HCT116 (cell line): Measurements from ENCODE around the gene PPP4R3C. TPM values are rescaled to one million over a fixed set of nuclear protein-coding genes. Genes with fewer than 3 reads are reported as not detected.

Experiments used
- ATAC-seq: fragments of 200-7000 bp; cut with Tn5 transposase; 2 replicates; pipeline ENCODE4 v1.9.1; 2020; ENCODE audit warnings: mild to moderate bottlenecking, moderate library complexity
- BruUV-seq: library from RNA; stranded (reverse); fragments of 400-500 nt; replicated peaks from 2 replicates; lab custom pipeline; 2021; lab: Mats Ljungman, UMichigan
- CTCF ChIA-PET: fragments of 300-600 bp; sonication (Branson Sonifier 250); formaldehyde crosslinking; loops from one replicate; lab custom pipeline; 2021; ENCODE audit warnings: antibody characterized with exemption; lab: Charles Lee
- POLR2A ChIA-PET: fragments of 300-600, 350-600 bp; sonication (Branson Sonifier 250); formaldehyde crosslinking; loops from one replicate; lab custom pipeline; 2021; ENCODE audit warnings: antibody characterized with exemption; lab: Charles Lee
- RAD21 ChIA-PET, 2 experiments: fragments of 300-600 bp; sonication (Branson Sonifier 250); formaldehyde crosslinking; loops; one replicate each; lab custom pipeline; 2023; ENCODE audit warnings: low total read pairs in 2 of 2; ENCODE audit not compliant: uncharacterized antibody in 2 of 2, unreplicated experiment in 2 of 2, low non-redundant PET in 1 of 2; lab: Charles Lee
- DNase-seq: peaks from one replicate; pipeline ENCODE4 v3.0.0-alpha.2; 2010; ENCODE audit warnings: low read depth, low spot score
- H2AFZ ChIP-seq: fragments of 200-600 bp; shearing (Covaris generic), sonication (generic); 2 replicates; pipeline ENCODE4 v1.6.1; 2017; ENCODE audit warnings: low read depth, mixed run types, mixed read lengths, antibody characterized with exemption, low read length; ENCODE audit not compliant: poor library complexity, severe bottlenecking
- H3K27ac ChIP-seq: 2 replicates; pipeline ENCODE4 v1.5.1; 2012; ENCODE audit warnings: low read depth, low read length
- H3K27me3 ChIP-seq: fragments of 200-600 bp; sonication (generic); 2 replicates; pipeline ENCODE4 v1.6.1; 2016; ENCODE audit warnings: mixed run types, low read length, mixed read lengths; ENCODE audit not compliant: insufficient read depth
- H3K36me3 ChIP-seq, 2 experiments: fragments of 200-500 bp in 1 of 2; fragments of 200-600 bp in 1 of 2; sonication (Bioruptor generic) in 1 of 2; sonication (generic) in 1 of 2; 2 replicates each; pipeline versions ENCODE4 v1.5.1 to v1.6.1; 2014 to 2016; ENCODE audit warnings: low read length in 2 of 2, inconsistent platforms in 1 of 2, mixed read lengths in 1 of 2, mixed run types in 1 of 2; ENCODE audit not compliant: insufficient read depth in 2 of 2, control insufficient read depth in 1 of 2
- H3K4me1 ChIP-seq, 2 experiments: fragments of 200-600 bp in 1 of 2; sonication (generic) in 1 of 2; 2 replicates each; pipeline versions ENCODE4 v1.5.1 to v1.6.1; 2012 to 2017; ENCODE audit warnings: low read length in 2 of 2, inconsistent platforms in 1 of 2, mild to moderate bottlenecking in 1 of 2, mixed read lengths in 1 of 2, mixed run types in 1 of 2, moderate library complexity in 1 of 2; ENCODE audit not compliant: insufficient read depth in 2 of 2, control insufficient read depth in 1 of 2
- H3K4me2 ChIP-seq: fragments of 200-600 bp; sonication (generic); 2 replicates; pipeline ENCODE4 v1.6.1; 2017; ENCODE audit warnings: mixed run types, low read length, mixed read lengths
- H3K4me3 ChIP-seq, 2 experiments: fragments of 200-600 bp in 1 of 2; sonication (generic) in 1 of 2; replicated peaks in 1 of 2; 2 replicates each; pipeline ENCODE4 v1.5.1; 2011 to 2016; ENCODE audit warnings: low read length in 2 of 2, control low read depth in 1 of 2, low read depth in 1 of 2, mild to moderate bottlenecking in 1 of 2, mixed read lengths in 1 of 2, mixed run types in 1 of 2
- H3K79me2 ChIP-seq: fragments of 200-600 bp; sonication (generic); 2 replicates; pipeline ENCODE4 v1.6.1; 2017; ENCODE audit warnings: mild to moderate bottlenecking, mixed run types, low read length, moderate library complexity, mixed read lengths; ENCODE audit not compliant: insufficient read depth
- H3K9ac ChIP-seq: fragments of 200-600 bp; sonication (generic); 2 replicates; pipeline ENCODE4 v1.6.1; 2016; ENCODE audit warnings: low read length, mixed read lengths
- H3K9me2 ChIP-seq: fragments of 200-600 bp; sonication (generic), shearing (Covaris generic); 2 replicates; pipeline ENCODE4 v1.6.1; 2017; ENCODE audit warnings: mixed run types, mild to moderate bottlenecking, moderate library complexity; ENCODE audit not compliant: insufficient read depth
- H3K9me3 ChIP-seq, 2 experiments: fragments of 200-500 bp in 1 of 2; fragments of 200-600 bp in 1 of 2; sonication (Bioruptor generic) in 1 of 2; sonication (generic) in 1 of 2; 2 replicates each; pipeline ENCODE4 v1.6.1; 2014 to 2017; ENCODE audit warnings: low read length in 2 of 2, mixed read lengths in 2 of 2, inconsistent platforms in 1 of 2, low read depth in 1 of 2, mild to moderate bottlenecking in 1 of 2, mixed run types in 1 of 2, moderate library complexity in 1 of 2; ENCODE audit not compliant: control insufficient read depth in 1 of 2, insufficient read depth in 1 of 2
- H4K20me1 ChIP-seq: fragments of 200-600 bp; sonication (generic), shearing (Covaris generic); 2 replicates; pipeline ENCODE4 v1.6.1; 2017; ENCODE audit warnings: mixed run types, mild to moderate bottlenecking, moderate library complexity; ENCODE audit not compliant: insufficient read depth
- CBX3 ChIP-seq: IDR thresholded peaks from 2 replicates; pipeline ENCODE4 v1.6.1; 2012; ENCODE audit warnings: low read depth
- CEBPB ChIP-seq: IDR thresholded peaks from 2 replicates; pipeline ENCODE4 v1.6.1; 2012; ENCODE audit warnings: low read depth
- EGR1 ChIP-seq: IDR thresholded peaks from 2 replicates; pipeline ENCODE4 v1.6.1; 2012; ENCODE audit warnings: low read depth
- ELF1 ChIP-seq: IDR thresholded peaks from 2 replicates; pipeline ENCODE4 v1.6.1; 2012; ENCODE audit warnings: low read depth, borderline replicate concordance
- EZH2phosphoT487 ChIP-seq: fragments of 200-600 bp; IDR thresholded peaks from 2 replicates; pipeline ENCODE4 v1.6.1; 2018; ENCODE audit warnings: antibody characterized with exemption, borderline replicate concordance
- FOSL1 ChIP-seq: IDR thresholded peaks from 2 replicates; pipeline ENCODE4 v1.6.1; 2012; ENCODE audit warnings: low read depth
- JUND ChIP-seq: IDR thresholded peaks from 2 replicates; pipeline ENCODE4 v1.6.1; 2012
- POLR2A ChIP-seq: IDR thresholded peaks from 2 replicates; pipeline ENCODE4 v1.7.0; 2011; ENCODE audit warnings: borderline replicate concordance; ENCODE audit not compliant: insufficient read depth, insufficient read length; ENCODE audit errors: extremely low read depth
- POLR2AphosphoS5 ChIP-seq: IDR thresholded peaks from 2 replicates; pipeline ENCODE4 v1.6.1; 2011; ENCODE audit warnings: mild to moderate bottlenecking, low read depth, low read length, moderate library complexity
- SIN3A ChIP-seq: IDR thresholded peaks from 2 replicates; pipeline ENCODE4 v1.6.1; 2012; ENCODE audit warnings: low read depth
- TCF7L2 ChIP-seq: IDR thresholded peaks from 2 replicates; pipeline ENCODE4 v1.7.0; 2011; ENCODE audit warnings: borderline replicate concordance, inconsistent platforms; ENCODE audit not compliant: insufficient read depth, insufficient read length; ENCODE audit errors: extremely low read depth
- YY1 ChIP-seq: IDR thresholded peaks from 2 replicates; pipeline ENCODE4 v1.6.1; 2011; ENCODE audit warnings: low read length, low read depth, moderate library complexity, mild to moderate bottlenecking; ENCODE audit not compliant: insufficient replicate concordance; ENCODE audit errors: extremely low read depth
- ZNF274 ChIP-seq: fragments of 200-500 bp; sonication (Bioruptor generic); IDR thresholded peaks from 2 replicates; pipeline ENCODE4 v1.6.1; 2014; ENCODE audit warnings: mild to moderate bottlenecking, low read depth, low read length, inconsistent platforms
- intact Hi-C: fragments of 100-400 bp; cut with micrococcal nuclease; formaldehyde crosslinking; loops from 2 replicates; pipeline ENCODE4 v1.10.0; 2022
- total RNA-seq: library from RNA; stranded (reverse); gene quantifications from one replicate; pipeline ENCODE4 v1.2.1, GENCODE V29; 2021; ENCODE audit not compliant: unreplicated experiment
- TF ChIP-seq, protein P1 (sequence below): IDR thresholded peaks from 2 replicates; pipeline ENCODE4 v1.6.1; 2012
- TF ChIP-seq, protein P2 (sequence below): IDR thresholded peaks from 2 replicates; pipeline ENCODE4 v1.6.1; 2012
- TF ChIP-seq, protein P3 (sequence below): IDR thresholded peaks from 2 replicates; pipeline ENCODE4 v1.6.1; 2011; ENCODE audit warnings: mild to moderate bottlenecking, low read length, moderate library complexity; ENCODE audit not compliant: insufficient replicate concordance; ENCODE audit errors: extremely low read depth
- TF ChIP-seq, protein P4 (sequence below), 3 experiments: fragments of 200-600 bp in 1 of 3; sonication (generic) in 1 of 3; IDR thresholded peaks in 2 of 3; conservative IDR thresholded peaks in 1 of 3; 2 replicates each; pipeline ENCODE4 v1.5.1; 2012 to 2017; ENCODE audit warnings: low read depth in 2 of 3, low read length in 2 of 3, antibody characterized with exemption in 1 of 3, borderline replicate concordance in 1 of 3, control low read depth in 1 of 3, mild to moderate bottlenecking in 1 of 3, mixed read lengths in 1 of 3, mixed run types in 1 of 3, moderate library complexity in 1 of 3; ENCODE audit not compliant: insufficient read depth in 1 of 3

The PPP4R3C gene
- total RNA-seq, 1 experiment from 2014 or later = not detected

DNA sequence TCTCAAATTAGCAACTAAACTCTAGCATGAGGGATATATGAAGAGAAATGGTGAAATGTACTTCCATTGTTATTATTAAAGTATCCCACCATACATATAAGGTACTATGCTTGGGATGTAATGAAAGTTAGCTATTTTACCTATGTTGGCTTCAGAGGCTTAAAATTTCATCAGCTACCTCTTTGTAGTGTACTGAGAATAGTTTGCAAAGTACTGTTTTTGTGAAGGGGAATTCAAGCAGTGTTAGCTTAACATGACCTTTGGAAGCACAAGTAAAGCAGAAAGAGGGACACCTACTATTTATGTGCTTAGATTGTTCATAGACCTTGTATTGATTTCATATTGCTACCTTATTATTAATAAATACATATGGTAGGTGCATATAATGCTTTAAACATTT lies 11.8 kb downstream of the PPP4R3C start (continued):
- TF ChIP-seq EGR1 = no peak
- TF ChIP-seq ELF1 = no peak
- no peak for TF ChIP-seq POLR2A
- TF ChIP-seq ZNF274 = no peak

DNA sequence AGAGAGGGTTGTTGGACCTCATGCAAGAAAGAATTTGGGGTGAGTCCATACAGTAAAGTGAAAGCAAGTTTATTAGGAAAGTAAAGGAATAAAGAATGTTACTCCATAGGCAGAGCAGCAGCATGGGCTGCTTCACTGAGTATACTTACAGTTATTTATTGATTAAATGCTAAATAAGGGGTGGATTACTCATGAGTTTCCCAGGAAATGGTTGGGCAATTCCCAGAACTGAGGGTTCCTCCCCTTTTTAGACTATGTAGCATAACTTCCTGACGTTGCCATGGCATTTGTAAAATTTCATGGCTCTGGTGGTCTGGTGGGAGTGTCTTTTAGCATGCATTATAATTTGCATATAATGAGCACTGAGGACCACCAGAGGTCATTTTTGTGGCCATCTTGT lies 16.7 kb downstream of the PPP4R3C start:
- ChIA-PET POLR2A (no interaction called here), RAD21 (no interaction called here), CTCF (no interaction called here)
- Histone ChIP-seq H3K4me3 (no peak overlapping the region), H3K27me3 (no peaks in the 10 kb centered on the region), H3K9me3 (no peaks in the 10 kb centered on the region), H4K20me1 (no peaks in the 10 kb centered on the region), H3K9me2 (no peaks in the 10 kb centered on the region), H3K9ac (no peak overlapping the region), H3K4me1 (no peaks in the 10 kb centered on the region), H3K79me2 (no peaks in the 10 kb centered on the region), H2AFZ (no peak overlapping the region), H3K4me2 (no peak overlapping the region), H3K36me3 (no peaks in the 10 kb centered on the region), H3K27ac (no peak overlapping the region)
- DNase-seq (no peak), ATAC-seq (no peak)
- intact Hi-C loops = loop anchor here (10.0 kb wide), 1 partner anchor 662 kb away; no protein-coding TSS in a partner anchor
- no TSS peak for BruUV-seq
- TF ChIP-seq, protein P1, sequence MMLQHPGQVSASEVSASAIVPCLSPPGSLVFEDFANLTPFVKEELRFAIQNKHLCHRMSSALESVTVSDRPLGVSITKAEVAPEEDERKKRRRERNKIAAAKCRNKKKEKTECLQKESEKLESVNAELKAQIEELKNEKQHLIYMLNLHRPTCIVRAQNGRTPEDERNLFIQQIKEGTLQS = no peak
- no peak for TF ChIP-seq JUND
- TF ChIP-seq CEBPB = no peak
- no peak for TF ChIP-seq POLR2A
- TF ChIP-seq, protein P2, sequence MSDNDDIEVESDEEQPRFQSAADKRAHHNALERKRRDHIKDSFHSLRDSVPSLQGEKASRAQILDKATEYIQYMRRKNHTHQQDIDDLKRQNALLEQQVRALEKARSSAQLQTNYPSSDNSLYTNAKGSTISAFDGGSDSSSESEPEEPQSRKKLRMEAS = no peak
- TF ChIP-seq, protein P3, sequence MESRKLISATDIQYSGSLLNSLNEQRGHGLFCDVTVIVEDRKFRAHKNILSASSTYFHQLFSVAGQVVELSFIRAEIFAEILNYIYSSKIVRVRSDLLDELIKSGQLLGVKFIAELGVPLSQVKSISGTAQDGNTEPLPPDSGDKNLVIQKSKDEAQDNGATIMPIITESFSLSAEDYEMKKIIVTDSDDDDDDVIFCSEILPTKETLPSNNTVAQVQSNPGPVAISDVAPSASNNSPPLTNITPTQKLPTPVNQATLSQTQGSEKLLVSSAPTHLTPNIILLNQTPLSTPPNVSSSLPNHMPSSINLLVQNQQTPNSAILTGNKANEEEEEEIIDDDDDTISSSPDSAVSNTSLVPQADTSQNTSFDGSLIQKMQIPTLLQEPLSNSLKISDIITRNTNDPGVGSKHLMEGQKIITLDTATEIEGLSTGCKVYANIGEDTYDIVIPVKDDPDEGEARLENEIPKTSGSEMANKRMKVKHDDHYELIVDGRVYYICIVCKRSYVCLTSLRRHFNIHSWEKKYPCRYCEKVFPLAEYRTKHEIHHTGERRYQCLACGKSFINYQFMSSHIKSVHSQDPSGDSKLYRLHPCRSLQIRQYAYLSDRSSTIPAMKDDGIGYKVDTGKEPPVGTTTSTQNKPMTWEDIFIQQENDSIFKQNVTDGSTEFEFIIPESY = no peak
- TF ChIP-seq YY1 = no peak
- no peak for TF ChIP-seq FOSL1
- no peak for TF ChIP-seq TCF7L2
- TF ChIP-seq POLR2AphosphoS5 = no peak
- TF ChIP-seq ZNF274 = no peak
- TF ChIP-seq CBX3 = no peak
- no peak for TF ChIP-seq EZH2phosphoT487
- no peak for TF ChIP-seq ELF1
- no peak for TF ChIP-seq SIN3A
- TF ChIP-seq, protein P4, sequence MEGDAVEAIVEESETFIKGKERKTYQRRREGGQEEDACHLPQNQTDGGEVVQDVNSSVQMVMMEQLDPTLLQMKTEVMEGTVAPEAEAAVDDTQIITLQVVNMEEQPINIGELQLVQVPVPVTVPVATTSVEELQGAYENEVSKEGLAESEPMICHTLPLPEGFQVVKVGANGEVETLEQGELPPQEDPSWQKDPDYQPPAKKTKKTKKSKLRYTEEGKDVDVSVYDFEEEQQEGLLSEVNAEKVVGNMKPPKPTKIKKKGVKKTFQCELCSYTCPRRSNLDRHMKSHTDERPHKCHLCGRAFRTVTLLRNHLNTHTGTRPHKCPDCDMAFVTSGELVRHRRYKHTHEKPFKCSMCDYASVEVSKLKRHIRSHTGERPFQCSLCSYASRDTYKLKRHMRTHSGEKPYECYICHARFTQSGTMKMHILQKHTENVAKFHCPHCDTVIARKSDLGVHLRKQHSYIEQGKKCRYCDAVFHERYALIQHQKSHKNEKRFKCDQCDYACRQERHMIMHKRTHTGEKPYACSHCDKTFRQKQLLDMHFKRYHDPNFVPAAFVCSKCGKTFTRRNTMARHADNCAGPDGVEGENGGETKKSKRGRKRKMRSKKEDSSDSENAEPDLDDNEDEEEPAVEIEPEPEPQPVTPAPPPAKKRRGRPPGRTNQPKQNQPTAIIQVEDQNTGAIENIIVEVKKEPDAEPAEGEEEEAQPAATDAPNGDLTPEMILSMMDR (IDR thresholded peaks at IDR 0.05 in 2 of 3, conservative IDR thresholded peaks at IDR 0.05 in 1 of 3; ENCODE audit: borderline replicate concordance in 1 of 3, insufficient read depth in 1 of 3, low read depth in 2 of 3, low read length in 2 of 3) = no peak
